GM18505 (cell line): ENCODE measurements around the gene AHI1.
A peak's percentile ranks its signal among the peaks of the same experiment; 100 is the strongest.
"Not testable (repeated sequence)": the region's sequence is repeated elsewhere in the genome, so short reads cannot be mapped to it uniquely, and the experiment has no call there.

Experiments used
- ATAC-seq: cut with Tn5 transposase; IDR thresholded peaks from one replicate; pipeline ENCODE4 v1.9.1; 2021; ENCODE audit not compliant: unreplicated experiment
- POLR2A ChIP-seq: IDR thresholded peaks from 4 replicates; pipeline ENCODE4 v1.6.1; 2011; ENCODE audit warnings: borderline replicate concordance; ENCODE audit not compliant: insufficient read depth, insufficient read length; ENCODE audit errors: extremely low read depth

Gene AHI1

GRCh38 chr6:135496800-135497411 is 634 bp downstream of the AHI1 start:
- no peak for ATAC-seq
- TF ChIP-seq POLR2A, result no peak

- TF ChIP-seq POLR2A, result no peak
- no peak for ATAC-seq
Measured at GRCh38 chr6:135493218-135493961, 4.2 kb downstream of the AHI1 start.

DNA sequence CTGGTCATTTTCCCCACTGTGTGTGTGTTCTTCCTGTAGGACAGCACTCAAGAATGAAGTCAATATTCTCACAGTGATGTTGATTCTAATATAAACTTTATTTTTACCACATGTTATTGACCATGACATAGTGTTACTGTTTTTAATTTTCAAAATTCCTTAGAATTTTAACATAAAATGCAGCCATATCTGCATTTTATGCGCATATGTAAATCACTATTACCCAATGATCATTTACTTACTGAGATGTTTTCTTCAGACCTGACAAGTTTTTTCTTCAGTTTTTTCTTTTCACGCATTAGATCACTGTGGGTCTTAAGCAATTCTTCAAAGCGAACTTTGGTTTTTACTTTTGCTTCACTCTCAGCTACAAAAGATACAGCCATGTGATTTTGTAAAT is 7.2 kb downstream of the AHI1 start:
- TF ChIP-seq POLR2A, result no peak
- no peak for ATAC-seq

DNA sequence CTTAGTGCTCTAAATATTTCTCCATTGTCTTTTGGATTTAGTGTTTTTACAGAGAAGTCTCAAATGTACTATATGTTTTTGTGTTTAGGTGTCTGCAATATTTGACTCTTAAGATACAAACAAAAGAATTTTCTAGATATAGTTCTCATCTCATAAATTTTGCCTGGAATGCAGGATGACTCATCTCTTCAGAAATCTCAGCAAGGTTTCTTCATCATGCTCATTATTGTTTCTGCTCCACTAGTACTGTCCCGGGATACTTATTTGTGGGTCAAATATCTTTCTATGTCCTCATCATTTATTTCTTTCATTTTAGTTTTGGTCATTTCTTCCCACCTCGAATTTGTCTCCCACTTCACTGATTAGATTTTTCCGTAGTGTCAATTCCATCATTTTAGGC is 9.5 kb downstream of the AHI1 start:
- no peak for TF ChIP-seq POLR2A
- ATAC-seq, result no peak

- not testable (repeated sequence) for ATAC-seq
Measured at GRCh38 chr6:135483903-135484302, 13.6 kb downstream of the AHI1 start.

- ATAC-seq, result no peak
- no peak for TF ChIP-seq POLR2A
Measured at GRCh38 chr6:135481783-135482369, 15.7 kb downstream of the AHI1 start.

DNA sequence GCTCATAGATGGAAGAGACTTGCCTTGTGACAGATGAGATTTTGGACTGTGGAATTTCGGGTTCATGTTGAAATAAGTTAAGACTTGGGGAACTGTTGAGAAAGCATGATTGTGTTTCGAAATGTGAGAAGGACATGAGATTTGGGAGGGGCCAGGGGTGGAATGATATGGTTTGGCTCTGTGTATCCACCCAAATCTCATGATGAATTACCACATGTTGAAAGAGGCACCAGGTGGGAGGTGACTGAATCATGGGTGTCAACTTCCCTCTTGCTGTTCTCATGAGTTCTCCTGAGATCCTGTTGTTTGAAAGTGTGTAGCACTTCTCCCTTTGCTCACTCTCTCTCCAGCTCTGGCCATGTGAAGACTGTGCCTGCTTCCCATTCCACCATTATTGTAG is 17.9 kb downstream of the AHI1 start:
- ATAC-seq, result no peak
- no peak for TF ChIP-seq POLR2A

DNA sequence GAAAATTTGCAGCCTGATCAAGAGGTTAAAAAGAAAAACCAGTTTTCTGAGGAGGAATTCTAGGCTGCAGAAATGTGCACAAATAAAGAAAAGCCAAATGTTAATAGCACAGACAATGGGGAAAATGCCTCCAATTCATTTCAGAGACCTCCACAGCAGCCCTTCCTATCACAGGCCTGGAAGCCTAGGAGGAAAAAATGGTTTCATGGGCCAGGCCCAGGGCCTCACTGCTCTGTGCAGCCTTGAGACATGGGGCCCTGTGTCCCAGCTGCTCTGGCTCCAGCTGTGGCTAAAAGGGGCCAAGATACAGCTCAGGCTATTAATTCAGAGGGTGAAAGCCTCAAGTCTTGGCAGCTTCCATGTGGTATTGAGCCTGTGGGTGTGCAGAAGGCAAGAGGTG is 18.9 kb downstream of the AHI1 start:
- no peak for TF ChIP-seq POLR2A
- ATAC-seq, result no peak

- ATAC-seq, result no peak
- TF ChIP-seq POLR2A, result no peak
Measured at GRCh38 chr6:135475292-135475886, 22.2 kb downstream of the AHI1 start.

DNA sequence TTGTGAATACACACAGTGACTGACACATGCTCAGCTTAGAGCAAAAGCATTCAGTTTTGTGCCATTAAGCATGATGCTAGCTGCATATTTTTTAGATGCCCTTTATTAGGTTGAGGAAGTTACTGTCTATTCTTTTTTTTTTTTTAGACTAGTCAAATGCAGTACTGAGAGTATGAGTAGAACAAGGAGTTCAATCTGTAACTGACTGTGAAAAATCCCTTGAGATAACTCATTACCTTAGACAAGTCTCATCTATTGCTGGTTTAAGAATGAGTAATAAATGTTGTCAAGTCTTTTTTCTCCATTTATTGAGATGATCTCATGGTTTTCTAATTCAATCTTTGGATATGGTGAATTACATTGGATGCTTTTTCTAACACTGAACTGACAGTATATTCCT is 23.2 kb downstream of the AHI1 start:
- no peak for ATAC-seq
- TF ChIP-seq POLR2A, result no peak

DNA sequence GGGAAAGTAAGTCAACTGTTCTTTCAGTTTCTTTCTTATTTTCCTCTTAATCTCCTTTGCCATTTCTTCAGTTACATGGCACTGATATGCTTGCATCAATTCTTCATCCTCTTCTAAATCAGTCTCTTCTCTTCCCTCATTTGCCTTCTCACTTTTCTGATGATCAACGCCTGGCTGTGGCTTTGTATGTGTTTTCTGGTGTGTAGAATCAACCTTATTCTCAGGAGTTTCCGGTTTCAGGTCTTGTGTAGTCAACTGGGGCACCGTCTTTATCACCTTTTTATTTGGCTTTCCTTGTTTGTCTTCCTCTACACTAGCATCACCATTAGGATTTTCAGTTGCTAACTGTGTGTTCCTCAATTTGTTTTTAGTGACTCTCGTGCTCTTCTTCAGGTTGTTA is 31.6 kb downstream of the AHI1 start:
- ATAC-seq, result no peak
- no peak for TF ChIP-seq POLR2A

DNA sequence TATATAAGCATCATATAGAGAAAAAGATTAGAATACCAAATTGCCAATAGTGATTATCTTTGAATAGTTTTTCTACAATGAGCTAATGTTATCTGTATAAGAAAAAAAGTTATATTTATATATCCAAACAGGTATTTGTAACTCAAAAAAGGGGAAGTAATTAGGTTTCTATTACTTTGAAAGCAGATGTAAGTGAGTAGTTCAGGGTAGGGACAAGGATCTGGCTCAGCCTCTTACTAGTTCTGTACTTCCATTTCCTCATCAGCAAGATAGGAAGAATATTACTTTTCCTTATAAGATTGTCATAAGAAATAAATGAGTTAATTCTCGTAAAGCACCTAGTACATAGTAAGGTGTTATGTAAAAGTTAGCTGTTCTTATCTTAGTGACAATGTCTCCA is 32.2 kb downstream of the AHI1 start:
- no peak for ATAC-seq
- no peak for TF ChIP-seq POLR2A

DNA sequence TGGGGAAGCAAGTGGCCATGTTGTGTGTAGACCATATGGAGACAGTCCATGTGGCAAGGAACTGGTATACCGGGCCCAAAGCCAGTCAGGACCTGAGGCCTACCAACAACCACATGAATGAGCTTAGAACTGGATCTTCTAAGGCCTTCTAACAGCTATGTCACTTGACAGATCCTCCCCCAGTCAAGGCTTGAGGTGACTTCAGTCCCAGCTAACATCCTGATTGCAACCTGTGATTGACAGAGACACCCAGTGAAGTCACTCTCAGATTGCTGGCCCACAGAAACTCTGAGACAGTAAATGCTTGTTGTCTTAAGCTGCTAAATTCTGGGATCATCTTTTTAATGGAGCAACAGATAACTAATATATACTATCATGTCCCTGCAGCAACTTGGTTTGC is 32.9 kb downstream of the AHI1 start:
- TF ChIP-seq POLR2A, result no peak
- ATAC-seq, result peak; percentile 70

GRCh38 chr6:135461208-135461607 is 36.3 kb downstream of the AHI1 start:
- TF ChIP-seq POLR2A, result no peak
- no peak for ATAC-seq
